ENCODE results near the gene TSPY2. TPM values are rescaled to one million over a fixed set of nuclear protein-coding genes. Genes with fewer than 3 reads are reported as not detected.

The TSPY2 gene, protein sequence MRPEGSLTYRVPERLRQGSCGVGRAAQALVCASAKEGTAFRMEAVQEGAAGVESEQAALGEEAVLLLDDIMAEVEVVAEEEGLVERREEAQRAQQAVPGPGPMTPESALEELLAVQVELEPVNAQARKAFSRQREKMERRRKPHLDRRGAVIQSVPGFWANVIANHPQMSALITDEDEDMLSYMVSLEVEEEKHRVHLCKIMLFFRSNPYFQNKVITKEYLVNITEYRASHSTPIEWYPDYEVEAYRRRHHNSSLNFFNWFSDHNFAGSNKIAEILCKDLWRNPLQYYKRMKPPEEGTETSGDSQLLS
- not detected in 2 replicates for total RNA-seq

DNA sequence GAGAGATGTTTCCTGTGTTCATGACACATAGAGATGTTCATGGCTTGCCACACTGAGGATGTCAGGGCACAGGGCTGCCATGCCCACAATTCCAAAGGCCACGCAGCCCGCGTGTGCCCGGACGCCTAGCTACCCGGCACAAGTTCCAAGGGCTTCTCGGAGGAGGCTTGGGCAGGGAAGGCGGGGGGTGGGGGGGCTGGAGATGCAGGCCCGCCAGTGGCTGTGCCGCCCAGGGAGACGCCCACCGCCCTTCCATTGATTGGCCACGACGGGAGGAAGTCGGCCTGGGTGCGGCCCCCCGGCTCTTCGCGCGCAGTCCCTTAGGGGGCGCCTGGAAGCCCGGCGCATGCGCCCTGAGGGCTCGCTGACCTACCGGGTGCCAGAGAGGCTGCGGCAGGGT lies at the start of gene TSPY2:
TSPY2 (plus strand) TSS at position 301 of the 400 bp plus-strand sequence; CDS start at position 347, 46 bp downstream.

Data from vein endothelial cell (primary cell).